IPS-NIHi7 (cell line): ENCODE measurements around the gene TSC22D1.
"Not testable (repeated sequence)": the region's sequence is repeated elsewhere in the genome, so short reads cannot be mapped to it uniquely, and the experiment has no call there.

Source experiments
- DNase-seq: peaks from one replicate; pipeline ENCODE4 v3.0.0; 2012; ENCODE audit warnings: mixed read lengths; ENCODE audit errors: extremely low spot score

Gene TSC22D1

DNA sequence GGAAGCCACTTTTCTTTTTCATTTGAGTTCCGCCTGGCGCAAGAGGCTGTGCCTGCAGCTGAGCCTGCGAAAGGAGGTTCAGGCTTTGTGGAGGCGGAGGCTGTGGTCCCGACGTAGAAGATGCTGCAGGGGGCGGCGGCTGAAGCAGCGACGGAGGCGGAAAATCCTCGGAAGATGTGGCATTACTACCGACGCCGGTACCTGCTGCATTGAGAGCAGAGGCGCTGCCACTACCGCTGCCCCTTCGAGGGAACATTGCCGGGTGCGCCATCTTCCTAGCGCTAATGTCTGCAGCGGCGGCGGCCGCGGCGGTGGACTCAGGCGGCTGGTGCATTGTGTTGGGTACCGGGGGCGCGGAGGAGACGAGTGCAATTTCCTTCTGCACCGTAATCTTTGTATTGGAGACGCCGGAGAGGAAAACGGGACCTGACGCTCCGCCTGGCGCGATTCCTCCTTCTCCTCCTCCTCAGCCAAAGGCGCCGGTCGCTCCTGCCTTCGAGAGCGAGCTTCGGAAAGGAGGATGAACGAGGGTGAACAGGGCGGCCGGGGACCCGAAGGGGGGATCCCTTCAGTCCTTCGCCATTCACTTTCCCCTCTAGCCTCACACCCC, at the start of gene TSC22D1:
Gene TSC22D1, minus strand, starts transcription at position 590 of the 610 bp plus-strand sequence. Its CDS starts 256 bp downstream, at position 334.
- DNase-seq, result no peak

GRCh38 chr13:44622708-44623107, 46.6 kb upstream of the TSC22D1 start:
- DNase-seq, result no peak

GRCh38 chr13:44622261-44622660, 46.1 kb upstream of the TSC22D1 start:
- no peak for DNase-seq

DNA sequence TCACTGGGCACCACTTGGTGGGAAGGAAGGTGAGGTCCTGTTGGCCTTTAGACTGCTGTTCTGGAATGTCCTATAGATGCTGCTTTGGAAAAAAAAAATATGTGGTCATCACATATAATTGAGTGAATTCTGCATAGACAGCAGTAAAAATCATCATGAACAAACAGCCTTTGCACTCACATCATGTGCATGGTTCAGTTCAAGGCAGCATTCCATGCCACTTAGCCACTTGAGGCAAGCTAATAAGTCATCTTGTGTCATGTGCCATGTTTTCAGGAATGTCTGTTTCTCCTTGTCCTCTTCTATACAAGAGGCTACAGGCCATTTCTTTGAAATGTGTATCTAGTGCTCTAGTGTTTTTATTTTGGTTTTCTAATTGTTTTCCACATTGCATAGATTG, 43.9 kb upstream of the TSC22D1 start:
- DNase-seq, result no peak

- no peak for DNase-seq
Measured at GRCh38 chr13:44619651-44620050, 43.5 kb upstream of the TSC22D1 start.

GRCh38 chr13:44618326-44618725, 42.2 kb upstream of the TSC22D1 start:
- DNase-seq, result no peak

DNA sequence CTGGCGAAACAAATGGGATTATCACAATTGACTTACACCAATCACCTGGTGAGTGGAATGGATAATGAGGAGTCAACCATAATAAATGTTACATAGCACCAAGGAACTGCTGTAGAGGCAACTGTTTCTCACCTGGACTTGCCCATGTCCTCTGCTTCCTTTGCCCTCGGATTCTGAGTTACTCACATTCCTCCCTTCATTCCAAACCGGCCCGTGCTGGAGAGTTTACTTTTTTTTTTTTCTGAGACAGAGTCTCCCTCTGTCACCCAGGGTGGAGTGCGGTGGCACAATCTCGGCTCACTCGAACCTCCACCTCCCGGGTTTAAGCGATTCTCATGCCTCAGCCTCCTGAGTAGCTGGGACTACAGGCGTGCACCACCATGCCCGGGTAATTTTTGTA, 41.5 kb upstream of the TSC22D1 start:
- no peak for DNase-seq

DNA sequence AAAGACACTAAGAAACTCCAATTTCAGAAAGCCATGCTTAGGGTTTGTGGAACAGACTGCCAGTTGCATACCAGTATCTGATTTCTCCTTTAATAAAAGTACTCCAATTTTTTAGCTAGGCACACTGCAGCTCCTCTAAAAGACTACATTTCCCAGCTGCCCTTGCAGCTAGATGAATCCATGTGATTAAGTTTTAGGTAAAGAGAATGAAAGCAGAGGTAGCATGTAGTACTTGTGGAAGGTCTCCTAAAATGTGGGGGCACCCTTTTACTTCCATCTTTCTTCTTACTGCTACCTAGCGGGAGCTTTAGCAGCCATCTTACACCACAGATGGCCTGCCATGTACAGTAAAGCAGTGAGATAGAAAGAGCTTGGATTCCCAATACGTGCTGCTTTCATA, 33.0 kb upstream of the TSC22D1 start:
- no peak for DNase-seq

DNA sequence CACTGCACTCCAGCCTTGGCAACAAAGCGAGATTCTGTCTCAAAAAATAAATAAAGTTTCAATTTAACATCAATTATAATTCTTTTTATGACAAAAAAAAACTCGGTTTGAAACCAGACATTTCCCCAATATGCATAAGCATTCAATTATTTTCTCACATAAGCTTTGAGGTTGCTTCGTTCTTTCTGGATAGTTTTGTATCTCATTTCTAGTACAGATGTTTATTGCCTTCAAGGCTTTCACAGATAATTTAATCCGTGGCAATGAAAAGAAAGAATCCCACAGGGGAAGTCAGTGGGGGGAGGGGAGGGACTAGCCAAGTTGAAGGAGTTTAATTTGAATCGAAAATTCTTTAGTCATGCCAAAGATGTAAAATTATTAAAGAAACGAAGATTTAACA, 29.6 kb upstream of the TSC22D1 start:
- no peak for DNase-seq

- no peak for DNase-seq
Measured at GRCh38 chr13:44605275-44605674, 29.1 kb upstream of the TSC22D1 start.

- DNase-seq, result peak; percentile 24
Measured at GRCh38 chr13:44601586-44601985, 25.5 kb upstream of the TSC22D1 start.

DNA sequence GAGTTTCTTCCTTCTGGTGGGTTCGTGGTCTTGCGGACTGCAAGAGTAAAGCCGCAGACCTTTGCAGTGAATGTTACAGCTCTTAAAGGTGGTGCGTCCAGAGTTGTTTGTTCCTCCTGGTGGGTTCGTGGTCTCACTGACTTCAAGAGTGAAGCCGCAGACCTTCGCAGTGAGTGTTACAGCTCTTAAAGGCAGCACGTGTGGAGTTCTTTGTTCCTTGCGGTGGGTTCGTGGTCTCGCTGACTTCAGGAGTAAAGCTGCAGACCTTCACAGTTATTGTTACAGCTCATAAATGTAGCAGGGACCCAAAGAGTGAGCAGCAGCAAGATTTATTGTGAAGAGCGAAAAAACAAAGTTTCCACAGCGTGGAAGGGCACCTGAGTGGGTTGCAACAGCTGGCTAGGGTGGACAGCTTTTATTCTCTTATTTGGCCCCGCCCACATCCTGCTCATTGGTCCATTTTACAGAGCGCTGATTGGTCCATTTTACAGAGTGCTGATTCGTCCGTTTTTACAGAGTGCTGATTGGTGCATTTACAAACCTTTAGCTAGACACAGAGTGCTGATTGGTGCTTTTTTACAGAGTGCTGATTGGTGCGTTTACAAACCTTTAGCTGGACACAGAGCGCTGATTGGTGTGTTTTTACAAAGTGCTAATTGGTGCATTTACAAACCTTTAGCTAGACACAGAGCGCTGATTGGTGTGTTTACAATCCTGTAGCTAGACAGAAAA, 17.9 kb upstream of the TSC22D1 start:
- DNase-seq, result not testable (repeated sequence)

DNA sequence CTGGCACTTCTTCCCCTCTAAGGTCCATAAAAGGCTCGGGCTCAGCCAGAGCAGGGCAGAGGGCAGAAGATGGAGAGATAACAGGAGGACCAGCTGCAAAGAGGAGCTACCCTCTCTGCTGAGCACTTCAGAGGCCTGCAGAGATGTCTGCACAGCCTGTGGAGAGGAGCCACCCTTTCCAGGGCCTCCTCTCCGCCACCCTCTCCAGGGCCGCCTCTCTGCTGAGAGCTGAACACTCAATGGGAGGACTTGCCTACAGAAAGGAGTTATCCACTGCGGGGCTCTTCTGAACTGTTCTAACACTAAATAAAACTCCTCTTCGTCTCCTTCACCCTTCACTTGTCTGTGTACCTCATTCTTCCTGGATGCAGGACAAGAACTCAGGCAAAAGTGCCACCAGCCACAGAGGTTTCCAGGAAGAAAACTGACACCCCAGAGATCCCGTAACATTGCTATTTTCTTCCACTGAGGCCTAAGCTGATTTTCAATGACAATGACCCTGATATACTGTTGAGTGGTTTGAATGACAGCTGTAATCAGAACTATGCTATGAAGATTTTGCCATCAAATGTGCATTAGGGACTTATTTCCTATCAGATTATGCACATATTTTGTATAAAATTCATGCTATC, 16.2 kb upstream of the TSC22D1 start:
- no peak for DNase-seq

DNA sequence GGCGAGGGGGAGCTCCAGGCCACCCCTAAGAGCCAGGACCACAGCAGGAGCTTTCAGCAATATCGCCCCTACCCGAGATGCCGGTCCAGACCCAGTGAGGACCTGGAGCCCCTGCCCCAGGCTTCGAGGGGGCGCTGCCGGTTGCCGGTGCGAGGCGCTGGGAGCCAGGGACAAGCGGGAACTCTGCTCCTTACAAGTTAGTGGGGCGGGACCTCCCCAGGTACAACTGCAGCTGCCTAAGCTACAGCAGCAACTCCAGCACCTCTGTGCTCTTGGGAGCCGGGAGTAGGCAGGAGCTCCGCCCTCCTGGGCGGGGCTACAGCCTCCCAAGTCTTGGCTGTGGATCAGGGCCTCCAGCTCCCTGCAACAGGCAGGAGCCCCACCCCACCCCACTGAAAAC, 15.2 kb upstream of the TSC22D1 start:
- DNase-seq, result peak; percentile 65

- DNase-seq, result no peak
Measured at GRCh38 chr13:44583137-44583536, 7.0 kb upstream of the TSC22D1 start.

DNA sequence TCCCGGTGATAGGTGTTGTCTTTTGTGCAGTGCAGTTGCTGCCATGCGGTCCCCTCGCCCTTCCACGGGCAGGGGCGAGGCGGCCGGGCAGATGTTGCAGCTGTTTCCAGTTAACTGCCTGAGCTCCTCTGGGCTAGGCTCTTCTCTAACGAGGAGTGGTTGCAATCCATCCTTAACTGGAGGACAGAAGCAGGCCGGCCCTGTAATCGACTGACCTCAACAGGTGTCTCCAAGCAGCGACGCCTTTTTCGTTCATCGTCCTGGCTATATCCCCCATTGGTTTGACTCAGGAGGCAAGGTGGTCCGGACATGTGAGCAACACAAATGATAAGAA, 1.9 kb upstream of the TSC22D1 start:
- no peak for DNase-seq

DNA sequence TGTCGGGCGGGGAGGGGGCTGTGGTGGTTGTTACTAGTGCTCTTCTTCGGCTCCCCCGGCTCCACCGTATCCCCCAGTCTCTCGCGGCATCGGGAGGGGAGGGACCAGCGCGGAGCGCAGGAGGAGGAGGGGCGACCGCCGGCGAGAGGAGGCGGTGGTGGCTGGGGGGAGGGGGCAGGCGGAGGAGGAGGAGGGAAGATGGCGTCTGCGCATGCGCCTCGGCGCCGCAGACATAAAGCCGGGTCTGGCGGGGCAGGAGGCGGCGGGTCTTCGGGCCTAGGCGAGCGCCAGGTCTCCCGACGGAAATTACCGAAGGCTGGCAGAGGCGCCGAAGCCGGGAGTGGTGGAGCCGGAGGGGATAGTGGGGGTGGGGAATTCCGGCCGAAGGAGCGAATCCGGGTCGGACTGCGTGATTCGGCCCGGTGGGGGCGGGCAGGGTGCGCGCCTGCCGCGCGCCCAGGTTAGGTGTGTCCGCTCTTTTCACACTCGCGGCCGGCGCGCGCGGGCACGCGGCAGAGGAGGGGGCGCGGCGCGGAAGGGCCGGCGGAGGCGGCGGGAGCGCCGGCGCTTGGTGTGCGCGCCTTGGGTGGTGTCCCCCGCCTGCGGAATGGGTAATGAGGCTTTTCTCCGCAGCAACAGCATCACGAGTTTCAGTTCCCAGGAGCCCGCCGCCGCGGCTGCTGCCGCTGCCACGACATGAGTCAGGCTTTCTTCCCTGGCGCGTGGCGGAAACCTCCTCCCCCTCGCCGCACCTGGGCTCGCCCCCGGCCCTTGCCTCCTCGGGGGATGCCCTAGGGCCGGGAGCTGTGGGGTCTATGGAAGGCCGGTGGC, 1.3 kb upstream of the TSC22D1 start:
- peak; percentile 94 for DNase-seq

- DNase-seq, result peak; percentile 21
Measured at GRCh38 chr13:44576351-44577235, 463 bp upstream of the TSC22D1 start.

GRCh38 chr13:44575035-44575434, 1.1 kb downstream of the TSC22D1 start:
- DNase-seq, result no peak

GRCh38 chr13:44574466-44574855, 1.7 kb downstream of the TSC22D1 start:
- DNase-seq, result no peak

DNA sequence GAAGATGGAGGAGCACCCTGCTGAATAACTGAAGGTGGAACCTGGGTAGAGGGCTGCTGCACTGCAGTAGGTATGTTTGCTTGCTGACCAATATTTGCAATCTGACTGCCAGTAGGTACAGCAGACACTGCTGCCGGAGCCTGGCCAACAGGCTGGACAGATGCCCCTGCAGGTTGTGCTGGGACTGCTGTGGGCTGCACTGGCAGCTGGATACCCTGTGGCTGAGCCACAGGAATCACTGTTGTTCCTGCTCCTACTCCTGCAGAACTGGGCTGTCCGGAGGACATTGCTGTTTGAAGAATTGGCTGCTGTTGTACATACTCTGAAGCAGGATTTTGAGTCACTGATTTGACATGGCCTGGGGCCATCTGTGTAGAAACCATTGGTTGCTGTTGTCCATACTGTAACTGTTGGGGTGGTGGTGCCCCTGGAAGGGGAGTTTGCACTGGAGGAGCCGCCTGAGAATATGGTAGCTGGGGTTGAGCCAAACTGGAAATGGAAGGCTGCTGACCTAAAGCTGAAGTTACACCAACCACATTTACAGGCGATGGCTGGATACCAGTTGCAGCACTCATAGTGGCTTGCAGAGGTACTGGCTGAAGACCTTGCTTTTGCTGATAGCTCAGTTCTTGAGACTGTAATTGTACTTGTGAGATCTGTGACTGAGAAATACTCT, 2.2 kb downstream of the TSC22D1 start:
- peak; percentile 23 for DNase-seq
